Ovary (tissue), 3 donors: ENCODE data around the gene LYG1.

Experiments used
- CTCF ChIP-seq, 3 donors: fragments of 450-650 bp in 2 of 3; fragments of 200-600 bp in 1 of 3; IDR thresholded peaks; one replicate each; pipeline versions ENCODE4 v1.5.1 to v1.8.0; 2016 to 2022; ENCODE audit warnings: antibody characterized with exemption in 3 of 3, mild to moderate bottlenecking in 1 of 3
- POLR2A ChIP-seq: fragments of 450-650 bp; IDR thresholded peaks from one replicate; pipeline ENCODE4 v1.6.1; 2017; ENCODE audit warnings: antibody characterized with exemption, mild to moderate bottlenecking, moderate library complexity
- donor health status: DM: no; HTN: no; CAD: no.

GRCh38 chr2:99261242-99261641 lies 39.8 kb downstream of the LYG1 start:
- TF ChIP-seq CTCF (IDR thresholded peaks at IDR 0.05), result no peak
- TF ChIP-seq POLR2A, result no peak
